HT1080 (cell line): ENCODE data around the gene LASP1. TPM values are rescaled to one million over a fixed set of nuclear protein-coding genes. Genes with fewer than 3 reads are reported as not detected.
"Not testable (repeated sequence)": the region's sequence is repeated elsewhere in the genome, so short reads cannot be mapped to it uniquely, and the experiment has no call there.

ENCODE experiments used
- DNase-seq: peaks from one replicate; pipeline ENCODE4 v3.0.0-alpha.2; 2015; ENCODE audit warnings: low read depth
- total RNA-seq: library from RNA; depleted of rRNA; stranded (reverse); fragments of >200 nt; shearing (Covaris generic); gene quantifications from 2 replicates; pipeline ENCODE4 v1.2.3, GENCODE V29; 2014

Gene LASP1
- total RNA-seq, 1 experiment from 2014 or later: 207 TPM

- DNase-seq: no peak
These were observed 55.6 kb downstream of the LASP1 start, which contains the start of gene LASP1NB for GRCh38 chr17:38925263-38925995. Gene LASP1NB, plus strand, starts transcription at chr17:38925614.

- no peak for DNase-seq
These were observed 56.6 kb downstream of the LASP1 start for GRCh38 chr17:38926293-38927070.

GRCh38 chr17:38930782-38931181 lies 60.9 kb downstream of the LASP1 start:
- not testable (repeated sequence) for DNase-seq

- not testable (repeated sequence) for DNase-seq
These were observed 64.1 kb downstream of the LASP1 start for GRCh38 chr17:38933962-38934361.

- no peak for DNase-seq
These were observed 70.1 kb downstream of the LASP1 start for GRCh38 chr17:38939987-38940386.

GRCh38 chr17:38940404-38940803 lies 70.5 kb downstream of the LASP1 start:
- no peak for DNase-seq

- DNase-seq: no peak
These were observed 73.0 kb downstream of the LASP1 start for GRCh38 chr17:38942696-38943334.

GRCh38 chr17:38943607-38944006 lies 73.7 kb downstream of the LASP1 start:
- no peak for DNase-seq

GRCh38 chr17:38947189-38947588 lies 77.3 kb downstream of the LASP1 start:
- DNase-seq: no peak

- not testable (repeated sequence) for DNase-seq
These were observed 83.9 kb downstream of the LASP1 start for GRCh38 chr17:38953800-38954199.

- DNase-seq: peak; percentile 10
These were observed 88.5 kb downstream of the LASP1 start for GRCh38 chr17:38958326-38958725.

GRCh38 chr17:38958756-38959155 lies 88.9 kb downstream of the LASP1 start:
- no peak for DNase-seq

- DNase-seq: no peak
These were observed 89.7 kb downstream of the LASP1 start for GRCh38 chr17:38959508-38959907.

- no peak for DNase-seq
These were observed 90.5 kb downstream of the LASP1 start for GRCh38 chr17:38960402-38960801.

- no peak for DNase-seq
These were observed 91.6 kb downstream of the LASP1 start for GRCh38 chr17:38961413-38961812.

- peak; percentile 34 for DNase-seq
These were observed 97.5 kb downstream of the LASP1 start, which contains the start of gene FBXO47 for GRCh38 chr17:38967290-38967738. Gene FBXO47, minus strand, starts transcription at chr17:38967403. Its CDS starts 4,378 bp downstream, at chr17:38963025.

- DNase-seq: no peak
These were observed 99.4 kb downstream of the LASP1 start for GRCh38 chr17:38969281-38969680.

GRCh38 chr17:38970128-38970527 lies 100.3 kb downstream of the LASP1 start:
- DNase-seq: no peak

- DNase-seq: no peak
These were observed 100.9 kb downstream of the LASP1 start for GRCh38 chr17:38970804-38971203.
